Caco-2 (cell line): Measurements from ENCODE around the gene SERP1. TPM values are rescaled to one million over a fixed set of nuclear protein-coding genes. Genes with fewer than 3 reads are reported as not detected.

ENCODE experiments used
- BruUV-seq: library from RNA; stranded (reverse); fragments of 400-500 nt; replicated peaks from 2 replicates; lab custom pipeline; 2021; lab: Mats Ljungman, UMichigan
- CTCF ChIA-PET: fragments of 300-600 bp; sonication (Branson Sonifier 250); formaldehyde crosslinking; loops from one replicate; lab custom pipeline; 2022; ENCODE audit warnings: antibody characterized with exemption; lab: Charles Lee
- POLR2A ChIA-PET: fragments of 300-600 bp; sonication (Branson Sonifier 250); formaldehyde crosslinking; loops from one replicate; lab custom pipeline; 2022; ENCODE audit warnings: antibody characterized with exemption; lab: Charles Lee
- DNase-seq, 2 experiments: peaks; one replicate each; pipeline versions ENCODE4 v3.0.0 to v3.0.0-alpha.2; 2020 to 2022
- H3K27me3 ChIP-seq: replicated peaks from 2 replicates; pipeline ENCODE4 v1.6.0; 2011; ENCODE audit warnings: low read length; ENCODE audit not compliant: control insufficient read depth, insufficient read depth
- H3K36me3 ChIP-seq: 2 replicates; pipeline ENCODE4 v1.5.1; 2011; ENCODE audit warnings: low read length; ENCODE audit not compliant: control insufficient read depth, insufficient read depth
- H3K4me1 ChIP-seq: fragments of 250-450 bp; sonication (Bioruptor Pico); 2 replicates; pipeline ENCODE4 v1.5.1; 2020; ENCODE audit warnings: mild to moderate bottlenecking
- H3K4me3 ChIP-seq: 2 replicates; pipeline ENCODE4 v1.5.1; 2011; ENCODE audit warnings: low read depth, mild to moderate bottlenecking, control low read depth, low read length
- H3K9me3 ChIP-seq: fragments of 250-450 bp; sonication (Bioruptor Pico); 2 replicates; pipeline ENCODE4 v1.5.1; 2020; ENCODE audit warnings: mild to moderate bottlenecking, moderate library complexity
- H3K27ac Mint-ChIP-seq: one replicate; pipeline ENCODE4 v1.8.0; 2022; ENCODE audit warnings: mixed read lengths; ENCODE audit not compliant: unreplicated experiment
- H3K27me3 Mint-ChIP-seq: one replicate; pipeline ENCODE4 v1.8.0; 2022; ENCODE audit warnings: mixed read lengths; ENCODE audit not compliant: insufficient read depth, unreplicated experiment
- H3K36me3 Mint-ChIP-seq: one replicate; pipeline ENCODE4 v1.8.0; 2022; ENCODE audit warnings: mild to moderate bottlenecking, mixed read lengths; ENCODE audit not compliant: insufficient read depth, unreplicated experiment
- H3K4me1 Mint-ChIP-seq: one replicate; pipeline ENCODE4 v1.8.0; 2022; ENCODE audit warnings: low read depth, mixed read lengths; ENCODE audit not compliant: unreplicated experiment
- H3K4me3 Mint-ChIP-seq: one replicate; pipeline ENCODE4 v1.8.0; 2022; ENCODE audit warnings: mild to moderate bottlenecking, moderate library complexity, mixed read lengths; ENCODE audit not compliant: unreplicated experiment
- H3K9me3 Mint-ChIP-seq: one replicate; pipeline ENCODE4 v1.8.0; 2022; ENCODE audit warnings: mixed read lengths; ENCODE audit not compliant: unreplicated experiment
- CTCF ChIP-seq, 2 experiments: fragments of 200-600 bp in 1 of 2; IDR thresholded peaks; 1 replicate in 1 of 2; 2 replicates in 1 of 2; pipeline versions ENCODE4 v1.5.1 to v1.8.0; 2011 to 2022; ENCODE audit warnings: antibody characterized with exemption in 1 of 2, control low read depth in 1 of 2, inconsistent platforms in 1 of 2, low read depth in 1 of 2, low read length in 1 of 2, mild to moderate bottlenecking in 1 of 2, moderate library complexity in 1 of 2; ENCODE audit not compliant: insufficient read depth in 1 of 2, severe bottlenecking in 1 of 2, unreplicated experiment in 1 of 2
- intact Hi-C: fragments of 100-400 bp; cut with micrococcal nuclease; formaldehyde crosslinking; loops from one replicate; pipeline ENCODE4 v1.10.0; 2022; ENCODE audit not compliant: unreplicated experiment
- total RNA-seq: library from RNA; stranded (reverse); gene quantifications from 2 replicates; pipeline ENCODE4 v1.2.3, GENCODE V29; 2022

Gene SERP1
- total RNA-seq, 1 experiment from 2014 or later: 89.4 TPM

DNA sequence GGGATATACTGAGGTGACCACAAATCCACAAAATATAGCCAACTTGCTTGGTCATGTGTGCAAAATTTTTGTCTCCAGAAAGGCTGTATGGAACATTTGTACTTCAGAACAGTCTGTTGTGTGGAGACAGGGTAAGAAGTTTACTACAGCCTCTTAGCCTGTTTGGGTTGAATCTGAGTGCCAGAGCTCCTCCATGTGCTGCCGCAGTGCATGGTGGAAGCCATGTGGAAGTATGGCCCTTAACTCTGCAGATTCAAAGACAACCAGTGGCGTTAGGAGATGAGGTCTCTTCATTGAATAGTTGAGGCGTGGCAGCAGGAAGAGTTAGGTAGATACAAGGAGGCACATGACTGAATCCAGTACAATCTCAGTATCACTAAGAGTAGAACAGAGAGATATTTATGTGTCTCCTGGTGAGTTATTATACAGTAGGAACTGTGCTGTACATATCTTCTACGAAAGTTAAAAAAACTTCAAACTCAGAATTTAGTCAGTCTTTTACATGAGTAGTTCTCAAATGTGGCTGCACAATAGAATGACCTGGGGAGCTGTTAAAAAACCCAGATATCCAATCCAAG is 9.7 kb upstream of the SERP1 start:
- Mint-ChIP-seq H3K9me3 (no peaks in the 10 kb centered on the region), H3K36me3 (peaks cover 36% of the 10 kb centered on the region), H3K27ac (no peak overlapping the region), H3K4me3 (no peak overlapping the region), H3K4me1 (peaks cover 7% of the 10 kb centered on the region), H3K27me3 (no peaks in the 10 kb centered on the region)
- Histone ChIP-seq H3K4me1 (no peaks in the 10 kb centered on the region), H3K36me3 (no peaks in the 10 kb centered on the region), H3K4me3 (no peak overlapping the region), H3K27me3 (no peaks in the 10 kb centered on the region), H3K9me3 (no peaks in the 10 kb centered on the region)
- ChIA-PET CTCF (no interaction called here), POLR2A (interaction anchor here (1.8 kb wide), 1 partner anchor 10 kb away, joined by 3 read pairs; the partner anchor contains the start of gene SERP1)
- intact Hi-C loops: no loop called here
- DNase-seq: no peak
- TF ChIP-seq CTCF (IDR thresholded peaks at IDR 0.05; ENCODE audit: insufficient read depth in 1 of 2, low read depth in 1 of 2, low read length in 1 of 2, severe bottlenecking in 1 of 2, unreplicated experiment in 1 of 2): no peak
- BruUV-seq: no TSS peak

GRCh38 chr3:150547045-150547741 is 897 bp upstream of the SERP1 start:
- intact Hi-C loops: no loop called here

More at GRCh38 chr3:150547045-150547741, 897 bp upstream of the SERP1 start:
- H3K4me3 ChIP-seq: peak overlapping the region; percentile 72
- H3K4me1 Mint-ChIP-seq: peaks cover 6% of the 10 kb centered on the region
- no peaks in the 10 kb centered on the region for H3K9me3 ChIP-seq
- ChIA-PET CTCF (no interaction called here), POLR2A (interaction anchor here (0.6 to 1.3 kb wide), 7 partner anchors 15 to 485 kb away, joined by 3 to 6 read pairs (median 3); partner anchors contain the start of genes ERICH6, SELENOT and TSC22D2)
- H3K4me3 Mint-ChIP-seq: peak overlapping the region; percentile 87
- no peaks in the 10 kb centered on the region for H3K27me3 Mint-ChIP-seq
- H3K36me3 ChIP-seq: peaks cover 3% of the 10 kb centered on the region; the same call in 1 of the 2 replicates
- H3K36me3 Mint-ChIP-seq: peaks cover 60% of the 10 kb centered on the region
- no peaks in the 10 kb centered on the region for H3K9me3 Mint-ChIP-seq
- DNase-seq: peak in 1 of 2 experiments; percentile 4
- H3K27me3 ChIP-seq: no peaks in the 10 kb centered on the region
- H3K4me1 ChIP-seq: peaks cover 11% of the 10 kb centered on the region
- BruUV-seq: TSS peak; percentile 81
- no peak for TF ChIP-seq CTCF (IDR thresholded peaks at IDR 0.05; ENCODE audit: insufficient read depth in 1 of 2, low read depth in 1 of 2, low read length in 1 of 2, severe bottlenecking in 1 of 2, unreplicated experiment in 1 of 2)
- H3K27ac Mint-ChIP-seq: peak overlapping the region; percentile 99
